Measurements from ENCODE around the gene LAMA3.

LAMA3 gene

GRCh38 chr18:23983112-23983511 is 293.9 kb downstream of the LAMA3 start:
- DNase-seq, result no peak

GRCh38 chr18:23986600-23987359 is 297.5 kb downstream of the LAMA3 start:
- no peak for DNase-seq

- DNase-seq, result no peak
These were observed 301.5 kb downstream of the LAMA3 start for GRCh38 chr18:23990474-23991410.

- no peak for DNase-seq
These were observed 303.1 kb downstream of the LAMA3 start for GRCh38 chr18:23992089-23992940.

GRCh38 chr18:23992941-23993280 is 303.7 kb downstream of the LAMA3 start:
- DNase-seq, result no peak

- peak; percentile 76 for DNase-seq
These were observed 305.2 kb downstream of the LAMA3 start for GRCh38 chr18:23994361-23994902.

GRCh38 chr18:23995180-23995579 is 305.9 kb downstream of the LAMA3 start:
- DNase-seq, result no peak

- no peak for DNase-seq
These were observed 308.8 kb downstream of the LAMA3 start for GRCh38 chr18:23998018-23998417.

- DNase-seq, result peak; percentile 95
These were observed 309.6 kb downstream of the LAMA3 start for GRCh38 chr18:23998820-23999219.

GRCh38 chr18:24000613-24001490 is 311.6 kb downstream of the LAMA3 start:
- no peak for DNase-seq

- no peak for DNase-seq
These were observed 313.2 kb downstream of the LAMA3 start for GRCh38 chr18:24002479-24002878.

GRCh38 chr18:24003288-24003687 is 314.0 kb downstream of the LAMA3 start:
- no peak for DNase-seq

- DNase-seq, result no peak
These were observed 314.8 kb downstream of the LAMA3 start for GRCh38 chr18:24003903-24004640.

All from NCI-H2171 treated with DMSO at 0.1 percent for 48 hours (cell line).